ENCODE measurements around the gene PSMD14.

PSMD14 gene

DNA sequence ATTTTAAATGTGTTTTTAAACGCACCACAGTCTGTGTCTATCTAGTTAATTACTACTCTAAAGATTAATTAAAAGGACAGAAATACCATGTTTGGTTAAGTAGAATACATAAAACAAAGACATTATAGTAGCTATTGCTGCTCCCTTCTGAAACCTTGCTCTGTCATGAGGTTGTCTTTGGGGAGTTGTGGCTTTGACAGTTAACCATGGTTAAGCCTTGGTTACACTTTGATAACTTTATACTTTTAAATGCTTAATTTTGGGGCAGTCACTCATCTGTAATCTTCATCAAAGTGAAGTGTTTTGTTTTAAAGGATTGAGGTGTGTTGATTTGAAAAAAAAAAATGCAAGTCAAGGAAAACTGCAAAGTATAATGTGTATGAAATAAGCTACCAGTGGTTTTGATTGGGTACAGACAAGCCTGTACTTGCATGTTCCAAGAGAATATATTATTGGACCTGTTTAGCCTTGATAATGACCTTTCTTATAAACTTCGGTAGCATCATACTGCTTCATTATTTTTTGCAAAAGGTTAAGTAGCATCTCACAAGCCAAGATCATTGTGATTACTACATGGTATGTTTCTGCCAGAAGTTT is 78.1 kb downstream of the PSMD14 start:
- DNase-seq, result no peak

DNA sequence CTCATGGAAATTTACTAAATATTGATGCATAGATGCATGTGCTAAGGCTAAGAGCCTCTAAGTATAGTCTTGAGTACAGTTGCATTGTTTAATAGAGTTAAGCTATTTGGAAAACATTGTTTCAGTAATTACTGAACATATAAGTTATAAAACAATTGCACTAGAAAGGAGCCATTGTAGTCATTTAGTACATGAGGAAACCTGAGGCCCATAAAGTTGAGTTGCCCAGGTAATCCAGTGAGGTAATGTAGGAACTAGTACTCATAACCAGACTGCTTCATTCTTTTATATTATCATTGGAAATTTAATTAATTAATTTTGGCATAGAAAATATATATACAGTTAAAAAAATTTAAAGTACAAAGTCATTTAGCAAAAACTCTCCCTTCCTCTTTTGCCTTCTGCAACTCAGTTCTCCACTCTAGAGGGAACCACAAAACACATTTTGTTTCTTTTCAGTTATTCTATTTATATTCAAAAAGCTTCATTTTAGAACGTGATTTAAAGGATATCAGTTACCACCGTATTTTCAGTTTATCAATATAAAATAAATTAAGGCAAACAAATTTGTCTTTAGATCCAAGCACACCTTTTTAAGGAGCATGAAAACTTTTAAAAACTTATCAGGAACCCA is 80.0 kb downstream of the PSMD14 start:
- DNase-seq, result no peak

- no peak for DNase-seq
Observed at GRCh38 chr2:161391737-161392506, 83.7 kb downstream of the PSMD14 start.

DNA sequence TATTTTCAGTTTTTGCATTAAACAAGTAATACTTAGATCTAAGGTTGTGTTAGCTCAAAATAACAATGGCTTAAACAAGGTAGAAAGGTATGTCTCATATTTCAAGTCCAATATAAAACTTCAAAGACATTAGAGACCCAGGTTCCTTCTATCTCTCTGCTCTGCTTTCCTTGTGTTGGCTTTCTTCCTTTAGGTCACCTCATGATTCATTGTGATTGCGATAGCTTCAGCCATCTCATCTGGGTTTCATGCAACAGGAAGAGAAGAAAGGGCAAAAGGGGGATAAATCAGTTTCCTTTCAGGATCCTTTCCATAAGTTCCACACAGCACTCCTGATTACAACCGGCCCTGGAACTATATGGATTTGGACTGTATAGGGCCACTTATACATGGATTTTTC is 91.9 kb downstream of the PSMD14 start:
- no peak for DNase-seq

GRCh38 chr2:161402297-161402696 is 94.1 kb downstream of the PSMD14 start:
- no peak for DNase-seq

GRCh38 chr2:161406316-161406715 is 98.1 kb downstream of the PSMD14 start:
- DNase-seq, result no peak

- no peak for DNase-seq
Observed at GRCh38 chr2:161407597-161407996, 99.4 kb downstream of the PSMD14 start.

- no peak for DNase-seq
Observed at GRCh38 chr2:161409308-161409907, 101.2 kb downstream of the PSMD14 start.

- no peak for DNase-seq
Observed at GRCh38 chr2:161412346-161412745, 104.1 kb downstream of the PSMD14 start.

GRCh38 chr2:161414042-161415033 is 106.1 kb downstream of the PSMD14 start:
- peak; percentile 58 for DNase-seq

DNA sequence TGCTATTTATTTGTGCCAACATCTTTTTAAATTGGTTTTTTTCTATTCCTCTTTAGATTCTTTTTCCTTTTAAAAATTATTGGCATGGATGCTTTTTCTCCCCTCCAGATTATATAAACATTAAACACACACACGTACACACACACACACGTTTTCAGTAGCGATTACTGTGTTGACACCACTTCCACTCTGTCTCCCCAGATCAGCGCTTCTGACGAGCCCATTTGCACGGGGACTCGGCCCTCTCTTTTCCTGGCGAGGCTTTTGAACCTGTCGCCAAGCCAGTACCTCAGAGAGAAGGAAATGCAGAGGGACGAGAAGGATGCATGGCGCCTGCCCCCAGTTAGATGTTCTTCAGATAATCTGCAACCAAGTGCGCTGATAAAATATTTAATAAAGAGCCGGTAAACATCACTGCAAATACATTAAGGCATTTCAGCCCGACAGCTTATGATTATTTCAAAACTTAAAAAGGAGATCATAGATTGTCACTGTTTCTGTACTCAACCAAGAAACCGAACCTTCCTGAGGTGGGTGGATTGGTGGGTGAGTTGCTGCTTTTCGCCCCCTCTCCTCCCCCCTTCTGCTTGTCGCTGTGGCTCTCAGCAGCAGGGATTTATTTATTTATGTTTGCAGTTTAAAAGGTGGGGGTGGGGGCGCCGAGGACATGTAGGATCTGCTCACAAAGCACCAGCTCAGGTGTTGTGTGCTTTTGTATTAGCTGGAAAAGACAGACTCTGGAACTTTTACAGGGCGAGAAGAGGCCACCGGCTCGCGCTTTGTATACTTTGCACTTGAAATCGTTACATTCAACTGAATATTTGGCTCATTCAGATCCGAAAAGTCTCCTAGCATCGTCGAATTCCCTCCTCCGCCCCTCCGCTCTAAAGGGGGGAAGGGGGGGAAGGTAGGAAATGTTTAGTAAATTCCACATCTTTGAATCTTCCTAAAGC is 107.1 kb downstream of the PSMD14 start:
- no peak for DNase-seq

DNA sequence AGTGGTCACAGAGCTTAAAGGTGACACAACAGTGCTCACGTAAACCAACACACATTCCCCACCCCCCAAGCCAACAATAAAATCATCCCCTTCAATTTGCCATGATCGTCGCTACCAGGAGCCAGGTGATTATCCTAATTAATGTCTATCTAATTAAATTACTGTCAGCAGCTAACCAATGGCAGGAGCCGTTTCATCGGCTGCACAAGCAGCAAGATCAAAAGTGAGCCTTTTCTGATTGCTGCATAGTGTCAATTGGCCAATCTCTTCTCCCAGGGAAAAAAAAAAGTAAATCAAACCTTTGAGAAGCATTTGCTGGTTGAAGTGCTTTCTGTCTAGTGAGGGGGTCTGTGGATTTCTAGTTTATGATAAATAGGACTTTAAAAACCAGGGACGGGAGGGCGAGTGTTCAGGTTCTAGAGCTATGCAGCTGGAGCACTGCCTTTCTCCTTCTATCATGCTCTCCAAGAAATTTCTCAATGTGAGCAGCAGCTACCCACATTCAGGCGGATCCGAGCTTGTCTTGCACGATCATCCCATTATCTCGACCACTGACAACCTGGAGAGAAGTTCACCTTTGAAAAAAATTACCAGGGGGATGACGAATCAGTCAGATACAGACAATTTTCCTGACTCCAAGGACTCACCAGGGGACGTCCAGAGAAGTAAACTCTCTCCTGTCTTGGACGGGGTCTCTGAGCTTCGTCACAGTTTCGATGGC is 107.9 kb downstream of the PSMD14 start, which contains the start of gene TBR1:
Gene TBR1 (plus strand): TSS at position 311 of the 721 bp plus-strand sequence. CDS start 114 bp downstream, at position 425.
- no peak for DNase-seq

DNA sequence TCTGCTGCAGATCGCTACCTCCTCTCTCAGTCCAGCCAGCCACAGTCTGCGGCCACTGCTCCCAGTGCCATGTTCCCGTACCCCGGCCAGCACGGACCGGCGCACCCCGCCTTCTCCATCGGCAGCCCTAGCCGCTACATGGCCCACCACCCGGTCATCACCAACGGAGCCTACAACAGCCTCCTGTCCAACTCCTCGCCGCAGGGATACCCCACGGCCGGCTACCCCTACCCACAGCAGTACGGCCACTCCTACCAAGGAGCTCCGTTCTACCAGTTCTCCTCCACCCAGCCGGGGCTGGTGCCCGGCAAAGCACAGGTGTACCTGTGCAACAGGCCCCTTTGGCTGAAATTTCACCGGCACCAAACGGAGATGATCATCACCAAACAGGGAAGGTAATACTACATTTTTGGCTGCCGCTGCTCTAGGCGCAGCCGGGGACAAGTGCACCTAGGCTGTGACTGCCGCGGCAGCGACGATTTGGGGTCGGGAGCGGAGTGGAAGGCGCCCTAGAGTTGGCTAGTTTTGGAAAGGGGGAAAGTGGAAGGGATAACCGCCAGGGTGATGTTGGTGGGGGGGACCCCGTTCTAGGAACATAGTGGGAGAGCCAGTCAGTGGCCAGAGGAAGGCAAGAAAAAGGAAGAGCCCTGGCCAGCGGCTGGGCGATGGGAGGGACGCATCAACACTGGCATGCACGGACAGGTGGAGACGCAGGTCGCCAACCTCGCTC is 108.6 kb downstream of the PSMD14 start:
- no peak for DNase-seq

GRCh38 chr2:161417438-161418274 is 109.4 kb downstream of the PSMD14 start:
- no peak for DNase-seq

DNA sequence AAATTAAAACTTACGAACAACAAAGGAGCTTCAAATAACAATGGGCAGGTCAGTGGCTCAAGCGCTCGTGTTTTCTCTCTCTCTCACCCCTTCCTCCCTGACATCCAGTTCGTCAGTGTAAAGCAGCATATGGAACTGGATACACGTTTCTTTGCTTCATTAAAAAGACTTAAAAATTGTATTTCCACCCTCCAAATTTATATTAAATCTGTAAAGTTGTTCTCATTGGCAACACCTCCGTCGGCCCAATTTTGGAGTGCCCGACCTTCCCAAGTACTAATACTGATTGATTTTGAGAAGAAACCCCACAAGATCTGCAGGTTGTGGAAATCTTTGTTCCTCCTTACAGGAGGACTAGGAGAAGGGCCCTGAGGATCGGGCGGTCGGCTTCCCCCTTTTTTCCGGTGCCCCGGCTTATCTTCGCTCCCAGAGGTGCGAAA is 110.1 kb downstream of the PSMD14 start:
- DNase-seq, result no peak

DNA sequence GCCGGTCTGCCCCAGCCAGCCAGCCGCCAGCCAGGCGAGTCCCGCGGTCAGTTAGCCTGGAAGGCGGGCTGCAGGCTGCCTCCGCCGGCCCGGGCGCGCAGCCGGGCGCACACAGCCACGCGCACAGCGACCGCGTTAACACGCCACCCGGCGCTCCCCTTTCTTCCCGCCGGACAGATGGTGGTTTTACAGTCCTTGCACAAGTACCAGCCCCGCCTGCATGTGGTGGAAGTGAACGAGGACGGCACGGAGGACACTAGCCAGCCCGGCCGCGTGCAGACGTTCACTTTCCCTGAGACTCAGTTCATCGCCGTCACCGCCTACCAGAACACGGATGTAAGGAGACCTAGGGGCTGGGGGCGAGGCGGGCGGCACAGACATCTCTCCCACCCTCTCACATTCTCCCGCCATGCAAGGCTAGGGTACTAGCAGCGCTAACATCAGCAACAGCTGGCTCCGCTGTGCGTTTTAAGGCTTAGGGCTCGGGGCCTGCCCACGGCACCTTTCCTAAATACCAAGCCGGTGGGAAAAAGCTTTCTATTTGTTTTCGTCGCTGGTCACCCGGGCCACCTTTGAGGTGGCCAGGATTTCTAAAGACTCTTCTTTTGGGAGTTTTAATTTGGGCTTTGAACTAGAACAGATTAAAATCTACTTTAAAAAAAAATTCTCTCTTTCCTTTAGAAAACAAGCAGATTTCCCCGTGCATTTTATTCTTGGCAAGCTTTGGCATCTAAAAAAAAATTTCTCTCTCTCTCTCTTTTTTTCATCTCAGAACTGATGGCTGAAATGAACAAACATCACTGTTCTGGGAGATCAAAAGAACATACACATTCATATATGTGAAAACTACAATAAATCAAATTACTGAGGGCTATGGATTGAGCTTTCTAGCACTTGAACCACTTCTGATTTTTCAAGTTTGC is 110.8 kb downstream of the PSMD14 start:
- peak; percentile 38 for DNase-seq

GRCh38 chr2:161419638-161420190 is 111.5 kb downstream of the PSMD14 start:
- DNase-seq, result no peak

All from femur (tissue), 1 donor.